Body of pancreas (tissue), 4 donors: ENCODE data around the gene CHST3.

ENCODE experiments used
- POLR2A ChIP-seq, 3 donors: fragments of 450-650 bp; IDR thresholded peaks; one replicate each; pipeline ENCODE4 v1.6.1; 2016; ENCODE audit warnings: antibody characterized with exemption in 3 of 3, mild to moderate bottlenecking in 2 of 3
- TF ChIP-seq, protein P1 (sequence below), 7 experiments: fragments of 450-650 bp in 4 of 7; fragments of 200-600 bp in 3 of 7; sonication (generic) in 3 of 7; IDR thresholded peaks; one replicate each; pipeline ENCODE4 v1.5.1; 2016 to 2019; ENCODE audit warnings: antibody characterized with exemption in 7 of 7

DNA sequence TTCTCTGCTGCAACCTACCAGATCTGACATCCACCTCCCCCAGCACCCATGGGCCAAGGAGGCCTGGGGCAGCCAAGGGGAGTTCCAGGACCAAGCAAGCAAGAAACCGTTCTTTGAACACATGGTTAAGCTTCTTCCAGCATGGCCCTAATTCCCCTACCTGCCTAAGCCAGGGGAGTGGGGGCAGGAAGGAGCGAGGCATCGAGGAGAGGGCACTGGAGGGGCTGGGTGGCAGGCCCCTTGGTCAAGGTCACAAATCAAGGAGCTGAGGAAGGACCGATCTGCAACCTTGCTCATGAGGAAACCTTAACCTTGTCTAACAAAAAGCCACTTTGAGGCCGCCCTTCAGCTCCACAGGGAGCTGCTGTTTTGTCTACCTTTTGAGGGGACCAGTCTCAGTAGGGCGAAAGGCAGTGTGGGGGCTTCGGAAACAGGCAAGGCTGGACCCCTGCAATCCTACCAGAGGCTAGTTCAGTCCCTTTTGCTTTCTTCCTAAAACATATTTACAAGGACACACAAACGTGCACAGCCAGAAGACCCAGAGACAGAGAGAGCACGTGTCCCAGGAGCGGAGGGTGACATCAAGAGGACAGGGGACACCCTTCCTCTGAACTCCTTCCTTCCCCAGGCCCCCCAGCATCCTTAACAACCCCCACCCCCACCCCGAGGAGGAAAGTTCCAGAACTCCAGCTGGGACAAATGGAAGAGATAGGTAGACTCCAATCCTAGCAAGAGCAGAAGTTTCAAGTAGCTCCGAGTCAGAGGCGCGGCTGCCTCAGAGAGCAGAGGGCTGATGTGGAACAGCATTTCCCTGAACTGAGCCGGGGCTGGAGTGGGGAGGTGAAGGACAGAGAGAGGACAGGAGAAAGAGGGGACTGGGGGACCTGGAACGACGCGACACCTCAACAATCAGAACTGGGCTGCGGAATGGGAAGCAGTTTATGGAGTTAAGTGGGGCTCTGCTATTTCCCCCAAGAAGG, 95.9 kb downstream of the CHST3 start:
- TF ChIP-seq, protein P1, sequence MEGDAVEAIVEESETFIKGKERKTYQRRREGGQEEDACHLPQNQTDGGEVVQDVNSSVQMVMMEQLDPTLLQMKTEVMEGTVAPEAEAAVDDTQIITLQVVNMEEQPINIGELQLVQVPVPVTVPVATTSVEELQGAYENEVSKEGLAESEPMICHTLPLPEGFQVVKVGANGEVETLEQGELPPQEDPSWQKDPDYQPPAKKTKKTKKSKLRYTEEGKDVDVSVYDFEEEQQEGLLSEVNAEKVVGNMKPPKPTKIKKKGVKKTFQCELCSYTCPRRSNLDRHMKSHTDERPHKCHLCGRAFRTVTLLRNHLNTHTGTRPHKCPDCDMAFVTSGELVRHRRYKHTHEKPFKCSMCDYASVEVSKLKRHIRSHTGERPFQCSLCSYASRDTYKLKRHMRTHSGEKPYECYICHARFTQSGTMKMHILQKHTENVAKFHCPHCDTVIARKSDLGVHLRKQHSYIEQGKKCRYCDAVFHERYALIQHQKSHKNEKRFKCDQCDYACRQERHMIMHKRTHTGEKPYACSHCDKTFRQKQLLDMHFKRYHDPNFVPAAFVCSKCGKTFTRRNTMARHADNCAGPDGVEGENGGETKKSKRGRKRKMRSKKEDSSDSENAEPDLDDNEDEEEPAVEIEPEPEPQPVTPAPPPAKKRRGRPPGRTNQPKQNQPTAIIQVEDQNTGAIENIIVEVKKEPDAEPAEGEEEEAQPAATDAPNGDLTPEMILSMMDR (IDR thresholded peaks at IDR 0.05), result no peak
- no peak for TF ChIP-seq POLR2A (IDR thresholded peaks at IDR 0.05)
